Mucosa of gallbladder (tissue), 1 donor: ENCODE measurements around the gene IL17F. TPM values are rescaled to one million over a fixed set of nuclear protein-coding genes. Genes with fewer than 3 reads are reported as not detected.
"Not testable (repeated sequence)": the region's sequence is repeated elsewhere in the genome, so short reads cannot be mapped to it uniquely, and the experiment has no call there.

Source experiments
- DNase-seq: peaks from one replicate; pipeline ENCODE4 v3.0.0-alpha.2; 2020; ENCODE audit warnings: low spot score
- total RNA-seq: library from RNA; stranded (reverse); gene quantifications from one replicate; pipeline ENCODE4 v1.2.1, GENCODE V29; 2021
- donor health status: DM: no; HTN: no; CAD: no.

The IL17F gene
- total RNA-seq, 1 donor from 2014 or later: not detected

DNA sequence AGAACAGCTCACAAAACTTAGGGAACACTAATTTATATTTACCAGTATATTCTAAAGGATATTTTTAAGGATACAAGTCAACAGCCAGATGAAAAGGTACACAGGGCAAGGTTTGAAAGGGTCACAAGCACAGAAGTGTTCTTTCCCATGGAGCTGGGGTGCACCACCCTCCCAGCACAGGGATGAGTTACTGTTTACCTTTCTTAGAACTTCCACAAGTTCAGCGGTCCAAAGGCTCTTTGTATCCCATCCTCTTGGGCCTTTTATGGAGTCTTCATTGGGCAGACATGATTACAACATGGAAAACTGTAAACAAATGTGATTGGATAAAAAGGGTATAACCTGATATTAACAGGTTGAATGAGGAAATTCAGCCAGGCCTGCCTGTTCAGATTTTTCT is 1.1 kb upstream of the IL17F start:
- no peak for DNase-seq

DNA sequence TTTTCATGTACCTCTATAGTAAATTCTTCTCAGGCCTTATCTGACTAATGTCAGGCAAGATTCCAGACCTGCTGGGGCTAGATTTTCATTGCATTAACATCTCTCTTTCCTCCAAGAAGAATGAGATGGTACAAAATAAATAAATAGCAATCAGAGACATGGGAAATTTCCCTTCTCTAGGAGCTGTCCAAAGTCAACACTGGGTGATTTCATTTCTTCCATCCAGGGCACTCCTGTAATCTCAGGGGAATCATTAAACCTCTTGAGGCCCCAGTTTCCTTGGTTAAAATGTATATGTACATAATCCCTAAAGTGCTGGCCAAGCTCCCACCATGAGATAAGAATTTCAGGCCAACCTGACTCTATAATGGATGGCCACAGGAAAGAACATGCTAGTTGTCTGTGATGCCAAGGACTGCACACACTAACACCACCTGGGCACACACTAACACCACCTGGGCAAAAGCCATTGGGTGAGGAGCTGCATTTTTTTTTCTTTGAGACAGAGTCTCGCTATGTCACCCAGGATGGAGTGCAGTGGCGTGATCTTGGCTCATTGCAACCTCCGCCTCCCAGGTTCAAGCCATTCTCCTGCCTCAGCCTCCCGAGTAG is 912 bp downstream of the IL17F start:
- DNase-seq: no peak

DNA sequence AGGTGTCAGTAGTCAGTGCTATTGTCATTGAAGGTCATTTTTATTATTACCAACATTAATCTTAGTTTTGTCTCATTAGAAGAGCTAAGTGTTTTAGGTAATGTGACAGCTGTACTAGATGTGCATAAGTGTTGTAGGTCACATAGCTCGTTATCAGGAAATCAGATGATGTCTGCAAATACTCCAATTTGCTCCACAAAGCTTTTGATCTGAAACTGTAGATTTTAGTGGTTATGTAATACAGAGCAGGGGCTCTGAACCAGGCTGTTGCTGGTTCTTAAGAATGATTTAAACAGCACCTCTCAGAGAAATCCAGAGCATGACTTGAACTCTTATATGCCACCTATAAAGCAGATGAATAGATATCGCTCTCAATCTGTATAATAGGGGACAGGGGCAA is 2.5 kb downstream of the IL17F start:
- no peak for DNase-seq

DNA sequence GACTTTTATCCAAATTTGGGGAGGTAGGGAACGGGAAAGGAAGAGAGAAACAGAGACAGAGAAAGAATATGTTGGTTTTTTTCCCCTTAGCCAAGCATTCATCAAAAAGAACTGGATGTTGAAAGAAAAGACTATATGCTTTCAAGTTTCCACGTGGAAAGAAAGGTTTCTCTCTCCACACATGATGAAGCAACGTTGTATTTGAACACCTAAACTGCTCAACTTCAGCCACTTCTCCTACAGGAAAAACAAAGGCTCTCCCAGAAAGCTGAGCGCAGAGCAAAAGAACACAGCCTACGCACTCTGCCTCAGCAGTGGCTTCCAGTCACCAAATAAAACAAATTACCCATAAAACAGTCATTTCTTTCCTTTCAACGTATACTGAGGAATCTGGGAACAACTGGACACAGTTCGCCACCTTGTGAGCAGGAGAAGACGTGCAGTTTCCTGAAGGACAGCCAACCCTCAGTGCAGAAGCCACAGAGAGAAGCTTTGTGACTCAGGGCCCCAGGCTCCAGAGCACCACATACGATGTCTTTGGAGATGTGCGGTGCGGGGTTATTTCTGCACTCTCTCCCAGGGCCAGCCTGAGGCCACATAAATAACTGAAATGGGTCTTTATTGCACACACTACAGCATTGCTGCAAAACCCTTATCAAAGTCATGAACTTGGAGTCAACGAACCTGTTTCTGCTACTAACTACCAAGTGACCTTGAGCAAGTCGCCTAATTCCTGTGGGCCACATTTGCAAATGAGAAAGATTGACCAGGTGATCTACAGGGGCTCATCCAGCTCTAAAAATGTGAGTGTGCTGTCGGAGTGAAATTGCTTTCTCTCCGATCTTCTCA is 10.1 kb downstream of the IL17F start:
- peak; percentile 23 for DNase-seq

DNA sequence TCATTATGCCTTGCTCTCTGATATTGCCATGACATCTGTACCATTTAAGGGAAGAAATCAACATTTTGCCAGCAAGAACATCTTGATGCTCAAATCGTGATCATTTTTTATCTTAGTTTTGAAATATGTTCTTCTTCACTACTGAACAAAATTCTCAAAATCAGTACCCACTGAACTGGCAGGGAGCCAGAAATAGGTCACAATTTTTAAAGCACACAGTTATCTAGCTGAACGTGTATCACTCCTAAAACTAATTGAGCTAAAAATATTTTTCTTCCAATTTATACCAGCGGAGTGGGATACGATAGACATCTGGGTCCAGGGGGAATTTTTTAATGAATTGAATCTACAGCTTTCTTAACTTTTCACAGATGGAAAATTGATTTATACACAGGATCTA is 11.3 kb downstream of the IL17F start:
- no peak for DNase-seq

DNA sequence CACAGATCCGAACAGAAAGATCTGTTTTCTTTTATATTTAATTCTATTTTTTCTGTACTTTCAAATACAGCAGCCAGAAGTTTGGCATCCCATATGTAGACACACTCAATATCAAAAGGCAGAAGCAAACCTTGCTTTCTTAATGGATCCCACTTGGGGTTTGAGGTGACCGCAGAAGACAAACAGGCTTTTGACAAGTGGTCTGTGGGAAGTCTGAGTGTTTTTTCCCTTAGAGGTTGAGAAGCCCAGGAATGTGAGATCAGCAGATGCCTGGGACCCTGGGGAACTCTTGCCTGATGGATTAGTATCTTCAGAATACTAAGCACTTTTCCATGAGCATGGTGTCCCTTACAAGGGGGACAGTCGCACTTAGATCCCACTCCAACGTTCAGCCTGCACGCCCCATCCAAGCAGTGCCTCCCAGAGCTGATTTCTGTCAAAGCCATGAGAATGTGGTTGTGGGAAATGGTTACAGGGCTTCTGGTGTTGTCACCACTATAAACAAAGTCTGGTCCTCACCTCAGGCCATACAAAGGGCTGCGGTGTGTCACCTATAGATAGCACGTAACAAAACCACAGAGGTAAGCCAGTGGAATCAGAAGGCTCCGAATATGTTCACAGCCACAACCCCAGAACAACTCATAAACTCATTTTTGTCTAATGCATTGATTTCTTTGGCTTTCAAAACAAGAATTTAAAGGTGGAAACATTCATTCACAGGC is 12.7 kb downstream of the IL17F start:
- no peak for DNase-seq

DNA sequence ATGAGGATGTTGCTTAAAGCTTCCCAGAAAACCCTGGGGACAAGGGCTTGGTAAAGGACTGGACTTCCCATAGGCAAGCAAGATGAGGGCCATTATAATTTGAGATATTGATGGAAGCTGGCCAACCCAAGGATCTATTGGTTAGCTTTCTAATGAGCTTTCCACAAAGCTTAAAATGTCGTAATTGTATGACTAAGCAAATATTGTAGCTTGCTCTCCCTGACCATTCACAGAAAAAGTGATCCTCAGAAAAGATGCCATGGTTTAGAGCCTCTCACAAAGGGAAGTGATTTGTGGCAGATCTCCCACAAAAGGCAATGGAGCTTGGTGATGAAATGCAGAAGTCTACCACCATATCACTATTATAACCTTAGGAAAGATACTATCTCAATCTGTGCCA is 13.6 kb downstream of the IL17F start:
- DNase-seq: no peak

DNA sequence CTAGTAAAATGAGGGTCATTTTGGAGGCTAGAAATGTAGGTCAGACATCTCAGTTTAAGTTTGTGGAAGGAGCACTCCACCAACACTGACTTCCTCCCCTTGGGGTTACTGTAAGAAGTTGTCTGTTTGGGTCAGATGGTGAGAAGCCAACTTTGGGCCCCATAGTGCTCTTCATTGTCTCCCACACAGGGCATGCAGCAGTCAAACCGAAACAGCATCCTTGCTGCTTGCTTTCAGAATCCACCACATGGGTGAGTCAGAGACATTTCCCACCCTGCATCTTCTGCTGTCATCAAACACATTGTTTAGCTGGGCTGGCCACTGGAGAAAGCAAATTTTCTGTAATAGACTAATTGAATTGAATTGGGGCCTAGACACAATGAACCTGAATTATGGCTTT is 16.8 kb downstream of the IL17F start:
- no peak for DNase-seq

DNA sequence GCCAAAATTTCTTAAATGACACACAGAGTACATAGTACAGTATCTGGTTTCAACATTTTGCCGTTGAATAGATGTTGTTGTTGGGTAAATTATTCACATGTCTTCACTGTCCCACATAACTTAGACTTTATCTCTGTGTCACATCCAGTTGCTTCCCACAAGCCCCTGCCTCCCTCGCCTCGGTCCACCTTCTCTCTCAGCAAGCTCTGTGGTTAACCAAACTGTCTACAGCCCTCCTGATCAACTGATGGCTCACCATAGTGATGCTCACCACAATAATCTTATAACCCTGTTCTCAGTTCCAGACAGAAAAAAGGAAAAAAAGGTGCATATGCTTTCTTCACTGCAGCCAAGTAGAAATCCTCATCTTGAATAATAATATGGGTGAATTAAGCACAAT is 23.0 kb downstream of the IL17F start:
- DNase-seq: no peak

DNA sequence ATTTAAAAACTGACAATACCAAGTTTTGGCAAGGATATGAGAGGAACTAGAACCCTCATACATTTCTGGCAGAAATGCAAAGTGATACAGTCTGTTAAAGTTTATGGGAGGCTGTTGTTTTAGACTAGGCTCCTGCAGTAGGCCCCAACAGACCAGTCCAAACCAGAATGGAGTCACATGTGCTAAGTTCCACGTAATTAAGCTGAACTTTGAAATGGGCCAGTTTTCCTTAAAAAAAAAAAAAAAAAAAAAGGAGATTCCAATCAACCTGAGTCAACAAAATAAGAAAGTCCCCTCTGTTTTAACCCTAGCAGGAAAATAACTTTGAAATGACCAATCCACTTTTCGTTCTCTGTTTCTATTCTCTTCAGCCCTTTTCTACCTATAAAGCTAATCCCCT is 26.5 kb downstream of the IL17F start:
- DNase-seq: no peak

DNA sequence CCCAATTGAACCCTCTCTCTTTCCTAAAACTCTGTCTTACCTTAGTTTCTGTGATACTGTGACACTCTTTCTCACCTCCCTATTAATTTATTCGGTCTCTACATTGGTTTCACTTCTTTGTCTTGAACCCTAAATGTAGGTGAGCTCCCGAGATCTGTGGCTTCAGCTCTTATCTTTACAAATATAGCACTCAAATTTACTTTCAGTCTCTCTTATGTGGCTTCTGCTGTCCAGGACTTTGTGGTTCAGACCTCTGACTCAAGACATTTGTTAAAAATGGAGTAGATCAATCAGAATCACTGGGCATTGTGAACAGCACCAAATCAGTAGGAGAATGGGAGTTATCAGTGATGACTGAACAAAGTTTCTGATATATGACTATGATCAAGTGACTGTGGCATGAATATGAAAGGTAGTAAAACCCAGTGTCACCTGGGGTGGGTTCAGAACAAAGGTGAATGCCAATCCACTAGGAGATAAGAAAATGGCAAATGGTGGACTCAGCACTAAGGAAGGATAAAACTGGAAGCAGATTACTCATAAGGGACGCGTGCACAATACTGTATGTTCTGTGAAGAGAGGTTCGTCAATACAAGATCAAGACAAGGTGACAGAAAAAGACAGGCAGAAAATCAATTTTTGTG is 27.2 kb downstream of the IL17F start:
- DNase-seq: no peak

DNA sequence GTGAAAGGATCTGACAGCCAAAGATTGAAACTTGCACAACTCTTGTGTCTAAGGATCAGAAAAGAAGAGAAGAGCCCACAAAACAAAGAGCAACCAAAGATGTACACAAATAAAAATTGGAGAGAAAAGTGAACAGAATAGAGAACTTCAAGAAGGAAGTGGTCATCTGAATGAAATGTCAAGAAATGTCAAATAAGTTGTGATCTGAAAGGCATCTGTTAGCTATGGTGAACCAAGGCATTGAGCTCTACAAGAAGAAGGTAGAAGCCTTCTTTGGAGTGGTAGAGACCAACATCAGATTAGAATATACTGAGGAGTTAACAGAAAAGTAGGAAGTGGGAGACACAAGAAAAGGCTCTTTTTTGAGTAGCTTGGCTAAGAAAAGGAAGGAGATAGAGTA is 28.5 kb downstream of the IL17F start:
- no peak for DNase-seq

DNA sequence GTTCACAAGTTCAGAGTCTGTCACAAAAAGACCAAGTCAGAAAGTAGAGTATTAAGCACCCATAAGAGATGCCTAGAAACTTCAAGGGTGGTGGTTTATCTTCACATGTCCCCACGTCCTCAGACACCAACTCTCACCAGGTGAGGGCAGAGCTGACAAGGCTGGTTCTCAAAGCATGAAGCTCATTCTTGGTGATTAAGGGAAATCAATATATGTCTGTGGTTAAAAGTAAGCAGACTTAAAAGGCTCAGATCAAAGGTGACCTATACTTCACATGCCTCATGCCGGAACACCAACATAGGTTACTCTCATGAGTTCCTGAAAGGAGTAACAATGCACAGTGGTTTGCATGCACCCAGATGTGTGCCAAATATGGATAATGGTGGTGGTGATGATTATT is 31.2 kb downstream of the IL17F start:
- DNase-seq: peak; percentile 33

DNA sequence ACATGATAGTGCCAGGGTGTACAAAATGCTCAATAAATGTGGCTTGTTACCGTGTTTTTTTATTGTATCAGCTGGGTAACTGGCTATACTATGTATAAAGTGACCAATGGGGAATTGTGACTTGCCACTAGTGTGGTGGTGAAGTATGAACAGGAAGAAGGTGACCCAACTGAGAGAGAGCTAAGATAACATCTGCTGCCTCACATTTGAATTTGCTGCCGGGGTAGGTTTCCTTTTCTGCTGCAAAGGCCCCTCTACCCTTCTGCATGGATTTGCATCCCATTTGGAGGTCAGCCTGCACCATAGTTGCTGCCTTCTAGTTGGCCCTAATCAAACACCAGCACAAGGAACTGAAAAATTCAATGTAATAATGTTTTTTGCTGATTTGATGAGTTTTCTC is 34.1 kb downstream of the IL17F start:
- no peak for DNase-seq

DNA sequence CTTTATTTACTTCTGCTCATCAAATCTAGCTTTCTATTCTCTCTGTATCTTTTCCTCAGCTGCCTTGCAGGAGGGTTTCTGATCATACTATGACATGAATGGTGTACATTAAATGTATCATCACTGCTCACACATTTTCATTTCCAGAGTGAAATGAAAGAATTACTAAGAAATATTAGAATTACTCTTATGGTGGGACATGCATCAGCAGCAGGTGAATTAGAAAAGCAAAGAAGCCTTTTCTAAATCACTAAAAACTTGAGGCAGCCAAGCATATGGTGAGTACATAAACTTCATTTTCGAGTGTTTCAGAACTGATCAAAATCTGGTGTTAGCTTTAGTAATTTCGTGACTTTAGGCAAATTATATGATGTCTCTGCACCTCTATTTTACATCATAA is 34.5 kb downstream of the IL17F start:
- DNase-seq: no peak

DNA sequence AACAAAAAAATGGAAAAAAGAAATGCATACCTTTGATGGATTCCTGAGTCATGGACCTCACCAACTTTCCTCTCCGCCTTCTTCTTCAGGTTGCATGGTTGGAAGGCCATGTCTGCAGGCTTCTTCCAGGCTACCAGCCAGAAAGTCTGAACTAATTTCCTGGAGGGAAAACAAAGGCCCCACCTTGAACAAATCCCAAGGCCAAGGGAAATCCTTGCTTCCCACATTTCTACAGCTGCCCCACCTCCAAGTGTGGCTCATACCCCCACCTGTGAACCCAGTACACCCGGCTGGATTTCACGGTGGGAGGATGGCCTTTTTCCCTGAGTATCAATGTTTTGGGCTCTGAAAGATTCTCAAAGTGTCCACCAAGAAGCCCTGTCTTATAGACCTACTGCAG is 35.7 kb downstream of the IL17F start:
- DNase-seq: peak; percentile 13

DNA sequence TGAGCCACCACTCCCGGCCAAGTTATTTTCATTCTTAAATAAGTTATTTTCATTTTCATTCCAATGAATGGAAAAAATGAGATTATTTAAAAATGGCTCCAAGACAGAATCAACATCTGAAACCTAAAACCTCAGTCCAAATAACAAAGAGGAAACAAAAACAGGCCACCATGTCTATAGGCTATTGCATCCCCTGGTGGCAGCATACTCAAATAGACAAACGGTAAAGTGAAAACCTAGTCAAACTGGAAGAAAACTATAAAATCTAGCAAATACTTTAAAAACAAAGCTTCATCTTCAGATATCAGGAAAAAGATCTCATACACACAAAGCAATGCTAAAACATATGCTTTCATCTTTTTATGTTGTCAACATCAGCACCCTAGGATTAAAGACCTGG is 37.2 kb downstream of the IL17F start:
- DNase-seq: no peak

DNA sequence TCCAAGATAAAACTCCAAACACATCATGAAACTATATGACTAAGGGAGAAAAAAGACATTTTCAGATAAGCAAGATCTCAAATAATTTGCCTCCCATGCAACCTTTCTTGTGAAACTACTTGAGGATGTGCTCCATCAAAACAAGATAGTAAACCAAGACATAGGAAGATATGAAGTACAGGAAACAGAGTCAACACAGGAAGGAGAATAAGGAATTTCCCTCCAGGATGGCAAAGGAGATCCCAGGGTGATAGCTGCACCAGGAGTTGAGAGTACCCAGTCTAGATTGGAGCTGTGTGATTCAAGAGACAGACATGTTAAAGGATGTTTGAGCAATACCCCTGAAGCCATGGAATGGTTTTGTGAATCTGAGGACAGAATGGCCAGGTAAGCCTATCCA is 42.8 kb downstream of the IL17F start:
- DNase-seq: no peak

DNA sequence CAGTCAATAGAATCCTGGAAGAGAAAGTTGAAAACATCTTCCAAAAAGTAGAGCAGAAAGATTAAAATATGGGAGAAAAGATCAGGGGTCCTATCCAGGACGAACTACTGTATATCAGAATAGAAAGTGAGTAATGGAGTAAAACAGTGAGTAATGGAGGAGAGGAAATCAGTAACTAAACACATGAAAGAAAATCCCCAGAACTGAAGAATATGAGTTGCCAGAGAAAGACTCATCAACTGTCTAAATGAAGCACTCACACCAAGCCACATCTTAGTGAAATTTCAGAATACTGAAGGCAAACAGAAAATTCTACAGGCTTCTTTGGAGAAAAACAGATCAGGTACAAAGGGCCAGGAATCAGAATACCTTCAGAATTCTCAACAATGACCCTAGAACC is 43.3 kb downstream of the IL17F start:
- no peak for DNase-seq

DNA sequence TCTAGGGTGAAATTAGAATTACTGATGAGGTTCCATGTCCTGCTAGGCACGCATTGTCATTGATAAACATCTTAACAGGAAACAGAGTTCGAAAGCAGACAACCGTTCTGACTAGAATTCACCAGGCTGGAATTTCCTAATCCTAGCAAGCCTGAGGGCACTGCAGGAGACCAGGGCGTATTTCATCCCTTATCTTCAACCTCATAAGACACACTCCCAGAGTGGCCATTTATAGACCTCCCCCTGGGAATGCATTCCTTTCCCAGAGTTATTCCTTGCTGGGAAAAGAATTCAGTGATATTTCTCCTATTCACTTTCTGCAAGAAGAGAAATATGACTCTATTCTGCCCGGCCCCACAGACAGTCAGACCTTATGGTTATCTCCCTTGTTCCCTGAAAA is 44.2 kb downstream of the IL17F start:
- not testable (repeated sequence) for DNase-seq

DNA sequence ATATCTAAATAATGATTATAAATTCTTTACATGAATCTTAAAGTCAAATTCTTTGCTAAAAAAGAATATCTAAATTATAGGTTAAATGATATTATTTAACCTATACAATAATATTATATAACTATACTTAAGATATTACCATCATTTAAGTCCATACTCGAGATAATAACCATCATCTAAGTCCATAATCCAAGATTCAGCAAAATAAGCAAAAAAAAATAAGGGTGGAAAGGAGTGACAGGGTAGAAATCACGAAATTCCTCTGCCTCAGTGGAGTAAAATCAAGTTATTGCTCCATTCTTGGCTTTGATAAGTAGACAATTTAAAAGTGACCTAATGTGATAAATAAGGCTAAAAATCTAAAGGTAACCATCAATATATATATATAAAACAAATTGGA is 48.4 kb downstream of the IL17F start:
- DNase-seq: no peak

DNA sequence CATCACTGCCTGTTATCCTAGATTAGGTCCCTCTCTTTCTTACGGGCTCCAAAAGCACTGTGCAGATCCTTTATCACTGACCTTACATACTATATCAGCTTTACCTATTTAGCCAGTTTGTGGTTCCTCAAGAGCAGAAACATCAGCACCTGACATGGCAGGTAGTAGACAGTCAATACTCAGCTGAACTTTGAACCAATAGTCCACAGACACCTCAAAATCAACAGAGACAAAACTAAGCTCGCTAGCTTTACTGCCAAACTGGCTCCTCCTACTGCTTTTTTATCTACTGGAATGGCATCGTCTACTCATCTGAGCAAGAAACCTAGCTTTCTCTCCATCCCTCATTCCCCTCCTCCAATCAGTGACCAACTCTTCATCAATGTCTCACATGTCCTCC is 52.5 kb downstream of the IL17F start:
- no peak for DNase-seq

DNA sequence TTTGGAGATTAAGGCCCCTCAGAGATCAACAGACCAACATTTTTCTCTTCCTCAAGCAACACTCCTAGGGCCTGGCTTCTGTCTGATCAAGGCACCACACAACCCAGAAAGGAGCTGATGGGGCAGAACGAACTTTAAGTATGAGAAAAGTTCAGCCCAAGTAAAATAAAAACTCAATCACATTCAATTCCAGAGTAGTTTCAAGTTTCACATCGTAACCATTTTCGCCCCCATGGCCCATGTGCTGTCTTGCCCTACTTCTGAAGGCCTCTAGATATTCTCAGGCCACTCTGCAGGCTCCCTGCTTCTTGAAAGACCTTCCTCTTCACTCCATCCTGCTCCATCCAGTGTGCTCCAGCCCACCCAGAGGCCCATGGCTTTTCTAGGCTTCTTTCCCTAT is 53.9 kb downstream of the IL17F start:
- no peak for DNase-seq
